SK-N-SH (cell line): Measurements from ENCODE around the gene KIF13A.

Experiments
- CHD2 ChIP-seq: fragments of 150-350 bp; IDR thresholded peaks from 2 replicates; pipeline ENCODE4 v1.6.1; 2018; ENCODE audit warnings: low read length; ENCODE audit not compliant: partially characterized antibody
- CTCF ChIP-seq: fragments of 200-600 bp; sonication (generic); IDR thresholded peaks from 2 replicates; pipeline ENCODE4 v1.6.1; 2017; ENCODE audit warnings: antibody characterized with exemption, mild to moderate bottlenecking, moderate library complexity
- EP300 ChIP-seq, 2 experiments: IDR thresholded peaks; 2 replicates each; pipeline versions ENCODE4 v1.4.0 to v1.6.1; 2012; ENCODE audit warnings: borderline replicate concordance in 1 of 2, low read depth in 1 of 2, low read length in 1 of 2
- EZH2phosphoT487 ChIP-seq: fragments of 200-600 bp; sonication (generic); IDR thresholded peaks from 2 replicates; pipeline ENCODE4 v1.6.1; 2017; ENCODE audit warnings: low read depth, mixed run types, mild to moderate bottlenecking, antibody characterized with exemption, moderate library complexity, borderline replicate concordance
- FOXM1 ChIP-seq: IDR thresholded peaks from 2 replicates; pipeline ENCODE4 v1.4.0; 2012; ENCODE audit warnings: low read depth, mild to moderate bottlenecking
- GATA2 ChIP-seq: sonication (generic); formaldehyde crosslinking; IDR thresholded peaks from 2 replicates; pipeline ENCODE4 v1.5.0; 2020; ENCODE audit warnings: mild to moderate bottlenecking, missing genetic modification reagents
- MAX ChIP-seq: IDR thresholded peaks from 2 replicates; pipeline ENCODE4 v1.4.0; 2012; ENCODE audit warnings: low read depth
- RAD21 ChIP-seq: IDR thresholded peaks from 2 replicates; pipeline ENCODE4 v1.6.1; 2012; ENCODE audit warnings: mild to moderate bottlenecking, low read length
- RXRA ChIP-seq: IDR thresholded peaks from 2 replicates; pipeline ENCODE4 v1.4.0; 2012; ENCODE audit warnings: low read depth, mild to moderate bottlenecking, borderline replicate concordance
- TAF1 ChIP-seq: IDR thresholded peaks from 2 replicates; pipeline ENCODE4 v1.6.1; 2012; ENCODE audit warnings: low read depth, mild to moderate bottlenecking, low read length, moderate library complexity, borderline replicate concordance
- TCF12 ChIP-seq: IDR thresholded peaks from 2 replicates; pipeline ENCODE4 v1.4.0; 2012
- USF2 ChIP-seq: fragments of 150-350 bp; IDR thresholded peaks from 2 replicates; pipeline ENCODE4 v1.6.1; 2017; ENCODE audit warnings: antibody characterized with exemption, low read length, low read depth, borderline replicate concordance
- ZBTB33 ChIP-seq: IDR thresholded peaks from 2 replicates; pipeline ENCODE4 v1.4.0; 2012; ENCODE audit warnings: low read depth, borderline replicate concordance
- TF ChIP-seq, protein P1 (sequence below): IDR thresholded peaks from 2 replicates; pipeline ENCODE4 v1.6.1; 2012; ENCODE audit warnings: mild to moderate bottlenecking, low read depth, low read length, moderate library complexity

- no peak for TF ChIP-seq CTCF
- no peak for TF ChIP-seq TAF1
- no peak for TF ChIP-seq MAX
- no peak for TF ChIP-seq ZBTB33
- no peak for TF ChIP-seq EZH2phosphoT487
- TF ChIP-seq CHD2 = no peak
- TF ChIP-seq RXRA = no peak
- TF ChIP-seq GATA2 (CRISPR knock-in tag) = no peak
- TF ChIP-seq TCF12 = no peak
- TF ChIP-seq RAD21 = no peak
- TF ChIP-seq, protein P1, sequence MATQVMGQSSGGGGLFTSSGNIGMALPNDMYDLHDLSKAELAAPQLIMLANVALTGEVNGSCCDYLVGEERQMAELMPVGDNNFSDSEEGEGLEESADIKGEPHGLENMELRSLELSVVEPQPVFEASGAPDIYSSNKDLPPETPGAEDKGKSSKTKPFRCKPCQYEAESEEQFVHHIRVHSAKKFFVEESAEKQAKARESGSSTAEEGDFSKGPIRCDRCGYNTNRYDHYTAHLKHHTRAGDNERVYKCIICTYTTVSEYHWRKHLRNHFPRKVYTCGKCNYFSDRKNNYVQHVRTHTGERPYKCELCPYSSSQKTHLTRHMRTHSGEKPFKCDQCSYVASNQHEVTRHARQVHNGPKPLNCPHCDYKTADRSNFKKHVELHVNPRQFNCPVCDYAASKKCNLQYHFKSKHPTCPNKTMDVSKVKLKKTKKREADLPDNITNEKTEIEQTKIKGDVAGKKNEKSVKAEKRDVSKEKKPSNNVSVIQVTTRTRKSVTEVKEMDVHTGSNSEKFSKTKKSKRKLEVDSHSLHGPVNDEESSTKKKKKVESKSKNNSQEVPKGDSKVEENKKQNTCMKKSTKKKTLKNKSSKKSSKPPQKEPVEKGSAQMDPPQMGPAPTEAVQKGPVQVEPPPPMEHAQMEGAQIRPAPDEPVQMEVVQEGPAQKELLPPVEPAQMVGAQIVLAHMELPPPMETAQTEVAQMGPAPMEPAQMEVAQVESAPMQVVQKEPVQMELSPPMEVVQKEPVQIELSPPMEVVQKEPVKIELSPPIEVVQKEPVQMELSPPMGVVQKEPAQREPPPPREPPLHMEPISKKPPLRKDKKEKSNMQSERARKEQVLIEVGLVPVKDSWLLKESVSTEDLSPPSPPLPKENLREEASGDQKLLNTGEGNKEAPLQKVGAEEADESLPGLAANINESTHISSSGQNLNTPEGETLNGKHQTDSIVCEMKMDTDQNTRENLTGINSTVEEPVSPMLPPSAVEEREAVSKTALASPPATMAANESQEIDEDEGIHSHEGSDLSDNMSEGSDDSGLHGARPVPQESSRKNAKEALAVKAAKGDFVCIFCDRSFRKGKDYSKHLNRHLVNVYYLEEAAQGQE = no peak
- no peak for TF ChIP-seq FOXM1
- no peak for TF ChIP-seq USF2
- TF ChIP-seq EP300 (IDR thresholded peaks at IDR 0.05; ENCODE audit: borderline replicate concordance in 1 of 2, low read depth in 1 of 2, low read length in 1 of 2) = no peak
These were observed 47.4 kb upstream of the KIF13A start for GRCh38 chr6:18034798-18035202.
